CD8-positive, alpha-beta memory T cell (primary cell): Measurements from ENCODE around the gene PDF. TPM values are rescaled to one million over a fixed set of nuclear protein-coding genes. Genes with fewer than 3 reads are reported as not detected.

Experiments
- CTCF ChIA-PET: fragments of 350-600 bp; sonication (Branson Sonifier 250); formaldehyde crosslinking; loops from one replicate; lab custom pipeline; 2021; ENCODE audit warnings: antibody characterized with exemption; lab: Charles Lee
- POLR2A ChIA-PET: fragments of 350-600 bp; sonication (Branson Sonifier 250); formaldehyde crosslinking; loops from one replicate; lab custom pipeline; 2021; ENCODE audit warnings: antibody characterized with exemption; lab: Charles Lee
- DNase-seq, 5 donors: peaks; one replicate each; pipeline versions ENCODE4 v3.0.0 to v3.0.0-alpha.2; 2020 to 2022; ENCODE audit warnings: mixed read lengths in 1 of 5
- H3K27ac ChIP-seq: one replicate; pipeline ENCODE4 v1.7.0; 2013; ENCODE audit warnings: low read depth, mild to moderate bottlenecking, low read length, moderate library complexity
- H3K27me3 ChIP-seq: 2 replicates; pipeline ENCODE4 v1.7.0; 2013; ENCODE audit warnings: low read length, mild to moderate bottlenecking; ENCODE audit not compliant: insufficient read depth, poor library complexity, severe bottlenecking
- H3K36me3 ChIP-seq: 2 replicates; pipeline ENCODE4 v1.7.0; 2013; ENCODE audit warnings: mild to moderate bottlenecking, low read length, moderate library complexity; ENCODE audit not compliant: insufficient read depth
- H3K4me1 ChIP-seq: 2 replicates; pipeline ENCODE4 v1.7.0; 2013; ENCODE audit warnings: mild to moderate bottlenecking, low read length, moderate library complexity; ENCODE audit not compliant: insufficient read depth
- H3K4me3 ChIP-seq: 2 replicates; pipeline ENCODE4 v1.7.0; 2013; ENCODE audit warnings: mild to moderate bottlenecking, low read length
- H3K9me3 ChIP-seq: 2 replicates; pipeline ENCODE4 v1.7.0; 2013; ENCODE audit warnings: mild to moderate bottlenecking, low read length
- H3K27ac Mint-ChIP-seq, 8 donors: one replicate each; pipeline ENCODE4 v1.8.0; 2020 to 2021; ENCODE audit warnings: mixed read lengths in 8 of 8, mild to moderate bottlenecking in 6 of 8, inconsistent platforms in 3 of 8, moderate library complexity in 3 of 8
- H3K27me3 Mint-ChIP-seq, 2 donors: one replicate each; pipeline ENCODE4 v1.8.0; 2020 to 2021; ENCODE audit warnings: mixed read lengths in 2 of 2, mild to moderate bottlenecking in 1 of 2, moderate library complexity in 1 of 2
- H3K36me3 Mint-ChIP-seq, 3 donors: one replicate each; pipeline ENCODE4 v1.8.0; 2020 to 2021; ENCODE audit warnings: mixed read lengths in 3 of 3, inconsistent platforms in 1 of 3, mild to moderate bottlenecking in 1 of 3
- H3K4me1 Mint-ChIP-seq, 3 donors: one replicate each; pipeline ENCODE4 v1.8.0; 2020 to 2021; ENCODE audit warnings: mixed read lengths in 3 of 3, inconsistent platforms in 1 of 3, mild to moderate bottlenecking in 1 of 3
- H3K4me3 Mint-ChIP-seq, 7 donors: one replicate each; pipeline ENCODE4 v1.8.0; 2020 to 2021; ENCODE audit warnings: mixed read lengths in 7 of 7, mild to moderate bottlenecking in 6 of 7, moderate library complexity in 4 of 7, inconsistent platforms in 2 of 7
- H3K9me3 Mint-ChIP-seq, 5 donors: one replicate each; pipeline ENCODE4 v1.8.0; 2020 to 2022; ENCODE audit warnings: mixed read lengths in 5 of 5, mild to moderate bottlenecking in 3 of 5, moderate library complexity in 2 of 5, inconsistent platforms in 1 of 5
- polyA plus RNA-seq: library from polyadenylated mRNA; unstranded; fragments of 300-500 nt; fragmentation: Illumina TruSeq; gene quantifications from one replicate; pipeline ENCODE4 v1.2.3, GENCODE V29; 2021
- total RNA-seq, 2 experiments: library from RNA; stranded (reverse); gene quantifications; one replicate each; pipeline ENCODE4 v1.2.3, GENCODE V29; 2021

The PDF gene
- total and polyA plus RNA-seq, 3 experiments from 2014 or later, result 17.4 to 34.9 (median 29.1) TPM

DNA sequence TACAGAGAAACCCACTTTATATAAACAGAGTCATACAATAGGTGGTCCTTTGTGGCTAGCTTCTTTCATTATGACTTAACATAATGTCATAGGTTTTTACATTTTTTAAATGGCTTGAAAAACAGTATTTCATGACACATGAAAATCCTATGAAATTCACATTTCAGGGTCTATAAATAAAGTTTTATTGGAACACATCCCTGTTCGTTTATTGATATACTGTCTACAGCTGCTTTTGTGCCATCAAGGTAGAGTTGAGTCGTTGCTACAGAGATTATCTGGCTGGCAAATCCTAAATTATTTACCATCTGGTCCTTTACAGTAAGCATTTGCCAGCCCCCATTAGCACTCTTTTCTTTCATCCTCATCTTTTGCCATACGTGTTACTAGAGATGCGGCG lies 16.9 kb downstream of the PDF start:
- Mint-ChIP-seq H3K27me3 (no peaks in the 10 kb centered on the region), H3K4me3 (peak overlapping the region; percentile 59 to 87 (median 71)), H3K36me3 (peaks cover 0 to 54% (median 4%) of the 10 kb centered on the region in 3 donors), H3K9me3 (no peaks in the 10 kb centered on the region), H3K4me1 (peaks cover 25 to 42% (median 34%) of the 10 kb centered on the region in 3 donors), H3K27ac (peak overlapping the region in 5 of 8 donors; percentile 14 to 82 (median 78))
- Histone ChIP-seq H3K36me3 (peaks cover 29% of the 10 kb centered on the region), H3K27me3 (no peaks in the 10 kb centered on the region), H3K4me3 (no peak overlapping the region), H3K27ac (no peak overlapping the region), H3K4me1 (peaks cover 10% of the 10 kb centered on the region), H3K9me3 (no peaks in the 10 kb centered on the region)
- no peak for DNase-seq
- CTCF ChIA-PET, result interaction anchor here (1.0 to 1.4 kb wide), 3 partner anchors 13 to 27 kb away, joined by 3 to 7 read pairs (median 5); no protein-coding TSS in a partner anchor
- POLR2A ChIA-PET, result interaction anchor here (0.5 to 1.8 kb wide), 5 partner anchors 16 to 1072 kb away, joined by 3 to 12 read pairs (median 4); partner anchors contain the start of gene PDF

DNA sequence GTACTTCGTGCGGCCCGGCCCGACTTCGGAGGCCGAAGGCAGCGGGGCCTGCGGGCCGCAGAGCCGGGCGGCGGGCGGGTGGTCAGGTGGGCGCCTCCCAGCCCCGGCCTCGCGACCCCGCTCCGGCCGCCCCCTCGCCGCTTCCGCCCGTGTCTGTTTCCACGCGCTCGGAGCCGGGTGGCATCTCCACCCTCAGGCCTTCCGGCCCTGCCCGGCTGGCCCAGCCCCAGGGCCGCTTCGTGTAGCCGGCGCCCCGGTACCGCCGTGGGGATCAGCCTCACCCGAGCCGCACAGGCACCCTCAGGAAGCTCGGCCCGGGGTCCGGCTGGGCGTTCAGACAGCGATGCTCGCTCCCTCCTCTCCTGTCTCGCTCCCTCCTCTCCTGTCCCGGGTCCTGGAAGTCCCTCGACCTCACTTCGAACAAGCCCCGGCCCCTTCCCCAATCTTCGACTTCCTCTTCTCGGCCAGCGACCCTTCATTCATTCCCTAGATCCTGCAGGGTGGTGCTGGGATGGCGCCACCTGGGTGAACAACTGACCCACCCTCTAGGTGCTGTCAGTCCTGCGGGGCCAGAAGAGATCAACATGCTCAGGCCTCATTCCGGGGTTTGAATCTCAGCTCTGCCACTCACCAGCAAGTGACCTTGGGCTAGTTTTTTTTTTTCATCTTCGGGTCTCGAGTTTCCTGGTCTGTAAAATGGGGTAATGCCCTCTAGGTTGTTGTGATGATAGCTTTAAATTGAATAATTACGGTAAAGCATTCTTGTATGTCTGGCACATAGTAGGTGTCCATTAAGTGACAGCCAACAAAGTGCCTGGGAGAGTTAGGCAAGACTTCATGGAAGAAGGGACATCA lies 18.6 kb downstream of the PDF start:
- H3K9me3 Mint-ChIP-seq, result no peaks in the 10 kb centered on the region
- peaks cover 0 to 42% (median 4%) of the 10 kb centered on the region in 3 donors for H3K36me3 Mint-ChIP-seq
- H3K4me1 ChIP-seq, result peaks cover 10% of the 10 kb centered on the region
- H3K36me3 ChIP-seq, result peaks cover 17% of the 10 kb centered on the region
- H3K27ac Mint-ChIP-seq, result peak overlapping the region; percentile 89 to 99 (median 96)
- peak overlapping the region; percentile 73 for H3K4me3 ChIP-seq
- no peaks in the 10 kb centered on the region for H3K27me3 ChIP-seq
- H3K27ac ChIP-seq, result peak overlapping the region; percentile 81
- CTCF ChIA-PET, result interaction anchor here (0.7 to 1.3 kb wide), 5 partner anchors 15 to 1344 kb away, joined by 3 to 8 read pairs (median 3); partner anchors contain the start of gene COG8
- peak overlapping the region; percentile 95 to 99 (median 98) for H3K4me3 Mint-ChIP-seq
- POLR2A ChIA-PET, result interaction anchor here (0.6 to 1.8 kb wide), 4 partner anchors 14 to 179 kb away, joined by 3 to 12 read pairs (median 6); partner anchors contain the start of genes COG8 and PDF
- peaks cover 25 to 42% (median 34%) of the 10 kb centered on the region in 3 donors for H3K4me1 Mint-ChIP-seq
- no peaks in the 10 kb centered on the region for H3K27me3 Mint-ChIP-seq
- DNase-seq, result peak in 2 of 5 donors; percentile 21 to 28
- no peaks in the 10 kb centered on the region for H3K9me3 ChIP-seq

GRCh38 chr16:69310653-69311532 lies 19.5 kb downstream of the PDF start, which contains the start of gene VPS4A:
Gene VPS4A, plus strand, starts transcription at chr16:69311350. Its CDS starts 162 bp downstream, at chr16:69311512.
- Mint-ChIP-seq H3K27ac (peak within 1 kb of the TSS; percentile 91 to 99 (median 96)), H3K9me3 (no peaks in the 10 kb centered on the region), H3K4me3 (peak within 1 kb of the TSS; percentile 95 to 99 (median 98)), H3K27me3 (no peaks in the 10 kb centered on the region), H3K4me1 (peaks cover 25 to 42% (median 34%) of the 10 kb centered on the region in 3 donors), H3K36me3 (peaks cover 0 to 33% (median 3%) of the 10 kb centered on the region in 3 donors)
- peak within 1 kb of the TSS; percentile 81 for H3K27ac ChIP-seq
- H3K27me3 ChIP-seq, result no peaks in the 10 kb centered on the region
- peaks cover 9% of the 10 kb centered on the region for H3K36me3 ChIP-seq
- CTCF ChIA-PET, result interaction anchor here (0.6 to 1.1 kb wide), 3 partner anchors 24 to 714 kb away, joined by 3 read pairs; partner anchors contain the start of gene COG8
- peak; percentile 96 to 98 (median 97) for DNase-seq
- H3K4me1 ChIP-seq, result peaks cover 10% of the 10 kb centered on the region
- peak within 1 kb of the TSS; percentile 87 for H3K4me3 ChIP-seq
- no peaks in the 10 kb centered on the region for H3K9me3 ChIP-seq
- POLR2A ChIA-PET, result interaction anchor here (0.8 to 0.9 kb wide), 2 partner anchors 178 to 181 kb away, joined by 3 read pairs; no protein-coding TSS in a partner anchor

- Histone ChIP-seq H3K4me3 (no peak overlapping the region), H3K9me3 (no peaks in the 10 kb centered on the region), H3K36me3 (peaks cover under 1% of the 10 kb centered on the region), H3K27me3 (no peaks in the 10 kb centered on the region), H3K4me1 (peaks cover 10% of the 10 kb centered on the region), H3K27ac (no peak overlapping the region)
- Mint-ChIP-seq H3K9me3 (no peaks in the 10 kb centered on the region), H3K4me1 (peaks cover 25 to 35% (median 30%) of the 10 kb centered on the region in 3 donors), H3K4me3 (peak overlapping the region; percentile 2 to 57 (median 34)), H3K27ac (peak overlapping the region in 7 of 8 donors; percentile 1 to 50 (median 25)), H3K36me3 (peaks cover 0 to 20% (median 1%) of the 10 kb centered on the region in 3 donors), H3K27me3 (no peaks in the 10 kb centered on the region)
- CTCF ChIA-PET, result interaction anchor here (1.1 kb wide), 1 partner anchor 30 kb away, joined by 3 read pairs; the partner anchor contains the start of gene COG8
- POLR2A ChIA-PET, result no interaction called here
- DNase-seq, result no peak
These were observed 21.1 kb downstream of the PDF start for GRCh38 chr16:69309316-69309715.

- H3K4me3 ChIP-seq, result no peak overlapping the region
- H3K4me1 ChIP-seq, result peaks cover 5% of the 10 kb centered on the region
- no peak for DNase-seq
- H3K36me3 ChIP-seq, result no peaks in the 10 kb centered on the region
- Mint-ChIP-seq H3K27me3 (no peaks in the 10 kb centered on the region), H3K9me3 (no peaks in the 10 kb centered on the region), H3K4me1 (peaks cover 13 to 21% (median 16%) of the 10 kb centered on the region in 3 donors), H3K36me3 (peaks cover 0 to 14% (median 5%) of the 10 kb centered on the region in 3 donors), H3K4me3 (peak overlapping the region in 1 of 7 donors; percentile 38), H3K27ac (no peak overlapping the region)
- H3K27ac ChIP-seq, result no peak overlapping the region
- ChIA-PET POLR2A (no interaction called here), CTCF (no interaction called here)
- H3K9me3 ChIP-seq, result no peaks in the 10 kb centered on the region
- no peaks in the 10 kb centered on the region for H3K27me3 ChIP-seq
These were observed 22.5 kb downstream of the PDF start for GRCh38 chr16:69307856-69308255.

- H3K4me3 ChIP-seq, result no peak overlapping the region
- CTCF ChIA-PET, result no interaction called here
These were observed 23.3 kb downstream of the PDF start for GRCh38 chr16:69307091-69307490.

DNA sequence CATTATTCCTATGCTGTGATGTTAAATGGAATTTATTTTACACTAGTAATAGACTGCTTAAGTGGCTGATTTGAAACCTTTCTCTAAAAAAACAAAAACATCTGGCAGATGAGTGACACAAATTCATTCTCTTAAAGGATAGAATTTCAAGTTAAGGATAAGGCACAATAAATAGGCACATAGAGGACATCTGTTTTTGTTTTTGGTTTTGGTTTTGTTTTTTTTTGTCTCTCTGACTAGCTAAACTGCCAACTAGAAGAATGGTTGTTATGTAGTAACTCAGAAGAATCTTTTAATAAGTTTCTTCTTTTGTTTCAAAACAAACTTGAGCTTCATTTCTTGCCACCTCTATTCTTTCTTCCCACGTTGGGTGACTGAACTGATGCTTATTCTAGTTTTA lies 24.4 kb downstream of the PDF start:
- H3K4me3 ChIP-seq, result no peak overlapping the region
- DNase-seq, result no peak
- H3K9me3 ChIP-seq, result no peaks in the 10 kb centered on the region
- H3K36me3 ChIP-seq, result no peaks in the 10 kb centered on the region
- ChIA-PET POLR2A (no interaction called here), CTCF (interaction anchor here (0.7 kb wide), 1 partner anchor 459 kb away, joined by 3 read pairs; no protein-coding TSS in a partner anchor)
- H3K27ac ChIP-seq, result no peak overlapping the region
- H3K4me1 ChIP-seq, result peaks cover 5% of the 10 kb centered on the region
- Mint-ChIP-seq H3K4me1 (peaks cover 7 to 11% (median 8%) of the 10 kb centered on the region in 3 donors), H3K27ac (peak overlapping the region in 4 of 8 donors; percentile 9 to 36 (median 31)), H3K36me3 (peaks cover 0 to 17% (median 8%) of the 10 kb centered on the region in 3 donors), H3K4me3 (peak overlapping the region in 1 of 7 donors; percentile 15), H3K9me3 (no peaks in the 10 kb centered on the region), H3K27me3 (no peaks in the 10 kb centered on the region)
- no peaks in the 10 kb centered on the region for H3K27me3 ChIP-seq

More at GRCh38 chr16:69307091-69307490, 23.3 kb downstream of the PDF start:
- POLR2A ChIA-PET, result no interaction called here
- Mint-ChIP-seq H3K36me3 (peaks cover 0 to 14% (median 5%) of the 10 kb centered on the region in 3 donors), H3K4me1 (peaks cover 10 to 15% (median 12%) of the 10 kb centered on the region in 3 donors), H3K27me3 (no peaks in the 10 kb centered on the region), H3K27ac (peak overlapping the region in 1 of 8 donors; percentile 27), H3K9me3 (no peaks in the 10 kb centered on the region), H3K4me3 (no peak overlapping the region)
- H3K36me3 ChIP-seq, result no peaks in the 10 kb centered on the region
- peaks cover 5% of the 10 kb centered on the region for H3K4me1 ChIP-seq
- no peak overlapping the region for H3K27ac ChIP-seq
- DNase-seq, result no peak
- no peaks in the 10 kb centered on the region for H3K9me3 ChIP-seq
- no peaks in the 10 kb centered on the region for H3K27me3 ChIP-seq
